ENCODE data around the gene SEC31A. TPM values are rescaled to one million over a fixed set of nuclear protein-coding genes. Genes with fewer than 3 reads are reported as not detected.
A peak's percentile ranks its signal among the peaks of the same experiment; 100 is the strongest.

The SEC31A gene
- total RNA-seq, 2 donors from 2014 or later, result 82.6 to 124 TPM

DNA sequence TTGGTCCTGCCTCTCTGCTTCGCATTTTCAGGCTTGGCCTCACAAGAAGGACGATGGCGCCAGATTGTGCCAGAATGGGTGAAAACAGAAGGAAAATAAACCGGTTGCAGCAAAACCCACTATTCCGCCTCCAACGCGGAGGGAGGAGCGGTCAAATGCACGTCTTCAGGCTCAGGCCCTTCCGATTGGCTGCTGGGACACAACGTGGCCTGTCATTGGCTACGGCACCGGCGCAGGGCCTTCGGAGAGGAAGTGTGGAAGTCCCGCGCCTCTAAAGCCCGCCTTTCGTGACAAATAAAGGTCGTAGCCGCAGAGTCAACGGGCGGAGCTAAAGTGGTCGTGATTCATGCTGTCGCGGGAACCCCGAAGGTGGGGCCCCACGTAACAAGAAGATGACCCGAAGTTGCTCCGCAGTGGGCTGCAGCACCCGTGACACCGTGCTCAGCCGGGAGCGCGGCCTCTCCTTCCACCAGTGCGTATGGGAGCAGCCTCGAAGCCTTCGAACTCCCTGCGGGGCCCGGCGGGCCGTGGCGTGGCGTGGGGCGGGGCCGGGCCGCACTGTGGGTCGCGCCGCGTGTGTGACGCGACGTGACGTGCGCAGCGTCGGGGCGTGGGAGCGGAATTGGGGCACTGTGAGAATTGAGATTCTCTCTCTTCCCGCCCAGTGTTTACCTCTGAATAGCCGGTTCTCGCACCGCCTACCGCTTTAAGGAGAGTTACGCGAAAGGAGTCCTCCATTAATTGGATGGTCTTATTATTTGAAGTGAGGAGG, 9.6 kb upstream of the SEC31A start, which contains the start of gene THAP9:
THAP9 (plus strand) TSS at position 325 of the 772 bp plus-strand sequence; CDS start at position 393, 68 bp downstream.
- no peaks in the 10 kb centered on the region for H3K36me3 Mint-ChIP-seq (ENCODE audit: low read depth)
- no peak within 1 kb of the TSS for H3K4me3 Mint-ChIP-seq
- no peaks in the 10 kb centered on the region for H3K27me3 Mint-ChIP-seq
- H3K4me1 Mint-ChIP-seq, result peaks cover 24% of the 10 kb centered on the region
- ATAC-seq (replicated peaks), result peak; percentile 92
- no peaks in the 10 kb centered on the region for H3K9me3 Mint-ChIP-seq
- no peak within 1 kb of the TSS for H3K27ac Mint-ChIP-seq

DNA sequence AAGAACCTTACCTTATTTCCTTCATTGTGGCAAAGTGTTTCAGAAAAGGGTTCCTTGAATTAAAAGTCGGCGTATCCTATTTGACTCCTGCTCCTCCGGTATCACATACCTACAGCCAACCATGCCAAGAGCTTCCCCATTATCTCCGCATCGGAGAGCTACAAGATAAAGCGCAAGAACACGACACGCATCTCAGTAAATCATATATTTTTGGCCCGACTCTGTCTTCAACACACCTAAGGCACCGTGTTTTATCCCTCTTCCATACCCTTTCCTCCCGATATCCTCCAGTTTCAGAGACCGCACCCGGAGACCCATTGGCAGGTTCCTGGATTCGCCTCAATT, 9.1 kb upstream of the SEC31A start:
- Mint-ChIP-seq H3K4me3 (no peak overlapping the region), H3K4me1 (peaks cover 20% of the 10 kb centered on the region), H3K27ac (no peak overlapping the region), H3K27me3 (no peaks in the 10 kb centered on the region), H3K9me3 (no peaks in the 10 kb centered on the region), H3K36me3 (ENCODE audit: low read depth) (no peaks in the 10 kb centered on the region)
- peak; percentile 7 for ATAC-seq (replicated peaks)

DNA sequence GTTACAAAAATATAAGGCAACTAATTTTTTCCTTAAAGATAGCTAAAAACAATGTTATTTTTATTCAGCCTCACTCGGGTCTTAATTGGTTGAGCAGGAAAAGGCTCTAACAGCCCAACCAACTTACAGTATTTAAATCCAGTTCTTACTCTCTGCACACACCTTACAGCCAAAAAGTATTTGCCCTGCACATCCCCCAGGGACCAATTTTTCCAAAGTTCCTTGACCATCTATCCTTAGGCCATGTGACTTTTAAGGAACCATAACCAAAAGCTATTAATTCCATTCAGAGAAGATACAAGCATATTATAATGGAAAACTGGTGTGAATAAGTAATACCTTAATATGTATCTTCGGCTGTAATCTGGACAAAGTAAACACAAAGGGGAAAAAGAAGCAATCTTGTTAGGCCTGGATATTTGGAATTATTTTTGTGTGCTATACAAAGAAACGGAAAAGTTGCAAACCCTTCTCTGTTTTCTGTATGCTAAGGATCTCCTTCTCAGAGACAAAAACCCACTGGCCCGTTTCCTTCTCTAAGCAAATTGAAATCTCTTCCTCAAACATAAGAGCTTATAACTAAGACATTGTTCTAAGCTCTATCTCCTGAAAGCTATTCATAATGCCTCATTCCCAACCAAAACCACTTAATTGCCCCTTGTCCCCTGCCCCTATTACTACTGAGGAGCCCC, 8.6 kb upstream of the SEC31A start:
- ATAC-seq (replicated peaks), result no peak
- Mint-ChIP-seq H3K36me3 (ENCODE audit: low read depth) (no peaks in the 10 kb centered on the region), H3K4me3 (no peak overlapping the region), H3K27ac (no peak overlapping the region), H3K27me3 (no peaks in the 10 kb centered on the region), H3K9me3 (no peaks in the 10 kb centered on the region), H3K4me1 (peaks cover 20% of the 10 kb centered on the region)

DNA sequence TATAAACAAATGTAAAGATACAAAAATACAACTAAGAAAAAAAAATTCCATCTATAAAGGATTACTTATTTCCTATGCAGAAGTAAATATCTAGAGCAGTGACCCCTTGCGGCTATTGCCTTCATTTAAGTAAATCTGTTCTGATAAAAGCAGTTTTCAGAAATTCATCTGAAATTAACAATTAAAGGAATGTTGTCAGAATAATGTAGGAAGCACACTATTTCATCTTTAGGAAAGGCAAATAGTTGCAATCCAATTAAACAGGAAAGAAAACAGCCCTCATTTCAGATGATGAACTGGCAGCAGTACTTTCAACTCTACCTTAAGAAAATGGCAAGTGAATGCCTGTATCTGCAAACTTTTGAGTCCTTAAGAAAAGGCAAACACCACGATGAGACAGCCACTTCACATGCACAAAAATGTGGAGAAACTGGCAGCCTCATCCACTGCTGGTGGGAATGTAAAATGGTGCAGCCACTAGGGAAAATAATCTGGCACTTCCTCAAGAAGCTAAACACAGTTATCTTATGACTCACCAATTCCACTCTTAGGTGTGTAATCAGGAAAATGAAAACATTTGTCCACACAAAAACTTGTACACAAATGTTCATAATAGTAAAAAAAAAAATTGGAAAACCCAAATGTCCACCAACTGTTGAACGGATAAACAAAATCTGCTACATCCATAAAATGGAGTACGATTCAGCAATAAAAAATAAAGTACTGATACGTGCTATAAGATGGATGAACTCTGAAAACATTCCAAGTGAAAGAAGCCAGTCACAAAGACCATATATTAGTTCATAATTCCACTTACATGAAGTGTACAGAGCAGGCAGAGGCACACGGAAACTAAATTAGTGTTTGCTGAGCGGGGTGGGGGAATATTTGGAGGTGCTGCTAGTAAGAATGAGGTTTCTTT, 7.6 kb upstream of the SEC31A start:
- no peak for ATAC-seq (replicated peaks)
- no peaks in the 10 kb centered on the region for H3K9me3 Mint-ChIP-seq
- H3K27me3 Mint-ChIP-seq, result no peaks in the 10 kb centered on the region
- peaks cover 17% of the 10 kb centered on the region for H3K4me1 Mint-ChIP-seq
- no peak overlapping the region for H3K27ac Mint-ChIP-seq
- H3K4me3 Mint-ChIP-seq, result no peak overlapping the region
- H3K36me3 Mint-ChIP-seq (ENCODE audit: low read depth), result no peaks in the 10 kb centered on the region

DNA sequence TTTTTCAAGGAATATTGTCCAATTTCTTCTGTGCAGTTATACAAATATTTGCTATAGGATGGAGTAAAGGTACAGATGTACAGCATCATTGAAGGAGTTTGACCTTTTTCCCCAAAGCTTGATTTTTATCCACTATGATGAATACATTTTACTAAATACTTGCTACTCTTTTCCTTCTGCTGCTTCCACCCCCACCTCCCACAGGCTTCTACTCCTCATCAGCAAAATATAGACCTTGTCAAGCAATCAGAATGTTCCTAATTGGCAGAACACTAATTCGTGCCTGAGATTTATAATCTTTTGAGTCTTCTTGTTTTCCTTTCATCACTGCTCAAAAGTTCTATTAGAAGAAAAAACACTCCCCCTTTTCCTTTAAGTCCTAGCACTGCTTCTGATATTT, 5.8 kb upstream of the SEC31A start:
- H3K4me1 Mint-ChIP-seq, result peaks cover 16% of the 10 kb centered on the region
- peaks cover 6% of the 10 kb centered on the region for H3K36me3 Mint-ChIP-seq (ENCODE audit: low read depth)
- no peaks in the 10 kb centered on the region for H3K27me3 Mint-ChIP-seq
- H3K4me3 Mint-ChIP-seq, result peak overlapping the region; percentile 5
- no peak for ATAC-seq (replicated peaks)
- H3K9me3 Mint-ChIP-seq, result no peaks in the 10 kb centered on the region
- no peak overlapping the region for H3K27ac Mint-ChIP-seq

DNA sequence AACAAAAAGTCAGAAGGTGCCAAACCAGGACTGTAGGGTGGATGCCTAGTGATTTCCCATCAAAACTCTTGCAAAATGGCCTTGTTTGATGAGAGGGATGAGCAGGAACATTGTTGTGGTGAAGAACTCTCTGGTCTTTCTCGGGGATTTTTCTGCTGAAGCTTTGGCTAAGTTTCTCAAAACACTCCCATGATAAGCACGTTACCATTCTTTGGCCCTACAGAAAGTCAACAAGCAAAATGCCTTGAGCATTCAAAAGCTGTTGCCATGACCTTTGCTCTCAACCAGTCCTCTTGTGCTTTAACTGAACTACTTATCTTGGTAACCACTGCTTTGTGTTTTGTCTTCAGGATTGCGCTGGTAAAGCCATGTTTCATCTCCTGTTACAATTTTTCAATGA, 3.0 kb upstream of the SEC31A start:
- no peak overlapping the region for H3K4me3 Mint-ChIP-seq
- peaks cover 20% of the 10 kb centered on the region for H3K4me1 Mint-ChIP-seq
- no peak for ATAC-seq (replicated peaks)
- H3K9me3 Mint-ChIP-seq, result no peaks in the 10 kb centered on the region
- no peaks in the 10 kb centered on the region for H3K27me3 Mint-ChIP-seq
- peaks cover 20% of the 10 kb centered on the region for H3K36me3 Mint-ChIP-seq (ENCODE audit: low read depth)
- H3K27ac Mint-ChIP-seq, result no peak overlapping the region

DNA sequence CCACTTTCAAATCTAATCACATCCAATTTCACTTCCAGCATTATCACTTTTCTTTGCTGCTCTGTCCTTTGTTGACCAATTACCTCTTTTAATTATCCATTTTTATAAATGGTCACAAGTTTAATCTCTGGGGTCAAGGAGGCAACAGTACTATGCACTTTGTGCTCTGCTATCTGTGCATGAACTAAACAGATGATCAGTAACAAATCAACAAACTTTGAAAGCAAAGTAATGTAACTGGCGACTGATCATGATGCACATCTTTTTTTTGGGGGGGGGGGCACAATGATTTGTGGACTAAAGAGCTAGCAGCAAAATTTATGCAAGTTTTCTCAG, 1.5 kb upstream of the SEC31A start:
- H3K9me3 Mint-ChIP-seq, result no peaks in the 10 kb centered on the region
- peak overlapping the region; percentile 95 for H3K4me3 Mint-ChIP-seq
- H3K4me1 Mint-ChIP-seq, result peaks cover 12% of the 10 kb centered on the region
- no peak for ATAC-seq (replicated peaks)
- H3K27me3 Mint-ChIP-seq, result no peaks in the 10 kb centered on the region
- peak overlapping the region; percentile 94 for H3K27ac Mint-ChIP-seq
- H3K36me3 Mint-ChIP-seq (ENCODE audit: low read depth), result peaks cover 20% of the 10 kb centered on the region

DNA sequence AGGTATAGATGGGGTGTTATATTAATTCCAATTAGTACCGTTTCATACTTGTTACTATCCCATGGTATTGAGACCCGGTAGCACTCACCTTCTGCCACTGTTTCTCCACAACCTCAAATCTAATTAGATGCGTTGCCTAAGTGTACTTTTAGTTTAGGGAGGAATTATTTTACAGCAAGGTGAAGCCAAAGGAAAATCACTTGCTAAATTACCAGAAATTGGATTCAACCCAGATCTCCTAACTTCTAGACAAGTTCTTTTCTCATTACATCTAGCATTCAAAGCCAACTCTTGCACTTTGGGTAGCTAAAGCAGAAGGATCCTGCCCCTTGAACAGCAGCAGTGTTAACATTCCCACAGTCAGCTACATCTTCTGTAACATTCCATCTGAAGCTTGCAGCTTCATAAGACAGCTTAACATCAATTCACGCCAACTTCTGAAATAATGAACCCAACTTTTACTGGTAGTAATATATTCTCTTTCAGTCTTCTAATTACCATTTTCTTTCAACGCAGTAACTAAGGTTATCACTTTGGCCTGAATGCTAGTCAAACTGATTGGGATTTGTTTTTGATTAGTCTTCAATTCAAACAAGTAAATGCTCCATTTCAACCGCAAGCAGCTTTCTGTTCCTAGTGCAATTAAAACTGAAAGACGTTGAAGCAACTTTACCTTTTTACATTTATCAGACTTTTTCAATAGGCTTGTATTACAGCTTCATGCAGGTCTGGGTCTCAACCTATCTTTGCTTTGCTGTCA, 934 bp upstream of the SEC31A start:
- Mint-ChIP-seq H3K4me3 (peak overlapping the region; percentile 95), H3K36me3 (ENCODE audit: low read depth) (peaks cover 20% of the 10 kb centered on the region), H3K27ac (peak overlapping the region; percentile 94), H3K4me1 (peaks cover 9% of the 10 kb centered on the region), H3K9me3 (no peaks in the 10 kb centered on the region), H3K27me3 (no peaks in the 10 kb centered on the region)
- ATAC-seq (replicated peaks), result no peak

DNA sequence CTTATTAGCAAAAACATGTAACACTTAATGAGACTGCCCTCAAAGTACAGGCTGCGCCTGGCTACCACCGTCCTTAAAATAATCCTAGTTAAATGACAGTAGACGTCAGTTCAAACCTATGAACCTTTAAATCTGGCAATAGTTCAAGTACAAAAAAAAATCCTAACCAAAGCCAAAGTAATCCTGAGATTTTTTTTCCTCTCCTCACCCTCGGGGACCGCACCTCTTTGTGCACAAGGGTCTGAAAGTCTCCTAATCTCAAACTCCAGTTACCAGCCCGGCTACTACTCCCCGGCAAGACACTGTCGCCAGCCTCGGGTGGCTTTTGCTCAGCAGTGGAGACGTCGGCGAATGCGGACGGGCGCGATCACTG, 439 bp downstream of the SEC31A start:
- peak; percentile 2 for ATAC-seq (replicated peaks)
- peaks cover 17% of the 10 kb centered on the region for H3K4me1 Mint-ChIP-seq
- H3K27me3 Mint-ChIP-seq, result no peaks in the 10 kb centered on the region
- peaks cover 32% of the 10 kb centered on the region for H3K36me3 Mint-ChIP-seq (ENCODE audit: low read depth)
- H3K4me3 Mint-ChIP-seq, result peak overlapping the region; percentile 95
- H3K9me3 Mint-ChIP-seq, result no peaks in the 10 kb centered on the region
- H3K27ac Mint-ChIP-seq, result peak overlapping the region; percentile 94

DNA sequence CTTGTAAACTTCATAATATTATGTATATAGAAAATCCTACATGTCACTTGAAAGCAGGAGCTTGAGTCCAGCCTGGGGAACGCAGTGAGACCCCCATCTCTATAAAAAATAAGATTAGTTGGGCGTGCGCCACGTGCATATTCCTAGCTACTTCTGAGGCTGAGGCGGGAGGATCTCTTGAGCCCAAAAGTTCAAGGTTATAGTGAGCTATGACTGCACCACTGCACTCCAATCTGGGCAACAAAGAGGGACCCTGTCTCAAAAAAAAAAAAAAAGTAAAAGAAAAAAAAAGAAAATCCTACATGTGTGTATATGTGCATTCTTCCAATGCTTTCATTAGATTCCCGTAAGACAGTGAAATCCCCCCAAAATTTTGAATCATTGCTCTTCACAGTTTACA, 1.7 kb downstream of the SEC31A start:
- peaks cover 19% of the 10 kb centered on the region for H3K4me1 Mint-ChIP-seq

DNA sequence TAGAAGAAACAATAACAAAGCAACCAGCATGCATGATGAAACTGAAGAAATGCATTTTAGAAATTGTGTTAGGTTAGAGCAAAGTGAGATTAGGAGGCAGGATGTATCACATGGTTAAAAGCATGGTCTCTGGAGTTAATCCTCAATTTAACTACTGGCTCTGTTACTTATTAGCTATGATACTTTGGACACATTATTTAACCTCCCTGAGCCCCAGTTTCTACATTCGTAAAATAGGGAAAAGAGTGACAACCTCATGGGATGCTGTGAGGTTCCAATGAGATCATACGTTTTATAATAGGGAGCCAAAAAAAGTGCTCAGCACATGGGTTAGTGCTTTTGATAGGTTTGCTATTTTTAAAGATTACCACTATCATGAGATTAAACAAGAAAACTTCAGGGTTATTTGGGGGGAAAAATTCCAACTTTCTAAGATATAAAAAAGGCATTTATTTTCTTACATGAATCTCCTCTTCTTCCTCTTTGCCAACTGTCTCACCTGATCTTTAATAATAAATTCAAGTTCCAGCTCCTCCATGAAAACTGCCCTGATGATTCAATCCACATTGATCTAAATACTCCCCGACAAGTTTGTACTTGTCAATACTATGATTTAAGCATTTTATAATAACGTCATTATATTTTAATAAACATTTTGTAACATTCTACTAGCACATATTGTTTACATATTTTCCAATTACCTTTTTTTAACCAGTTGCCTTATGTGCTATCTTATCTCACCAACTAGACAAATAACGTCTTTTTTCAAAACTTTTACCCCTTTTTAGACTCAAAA, 4.6 kb downstream of the SEC31A start:
- Mint-ChIP-seq H3K4me3 (no peak overlapping the region), H3K27ac (no peak overlapping the region), H3K4me1 (peaks cover 20% of the 10 kb centered on the region), H3K36me3 (ENCODE audit: low read depth) (peaks cover 52% of the 10 kb centered on the region), H3K27me3 (no peaks in the 10 kb centered on the region), H3K9me3 (no peaks in the 10 kb centered on the region)
- ATAC-seq (replicated peaks), result no peak

More for the DNA sequence above, 1.7 kb downstream of the SEC31A start:
- Mint-ChIP-seq H3K36me3 (ENCODE audit: low read depth) (peaks cover 42% of the 10 kb centered on the region), H3K9me3 (no peaks in the 10 kb centered on the region), H3K27me3 (no peaks in the 10 kb centered on the region), H3K27ac (peak overlapping the region; percentile 94), H3K4me3 (peak overlapping the region; percentile 95)
- ATAC-seq (replicated peaks), result no peak

DNA sequence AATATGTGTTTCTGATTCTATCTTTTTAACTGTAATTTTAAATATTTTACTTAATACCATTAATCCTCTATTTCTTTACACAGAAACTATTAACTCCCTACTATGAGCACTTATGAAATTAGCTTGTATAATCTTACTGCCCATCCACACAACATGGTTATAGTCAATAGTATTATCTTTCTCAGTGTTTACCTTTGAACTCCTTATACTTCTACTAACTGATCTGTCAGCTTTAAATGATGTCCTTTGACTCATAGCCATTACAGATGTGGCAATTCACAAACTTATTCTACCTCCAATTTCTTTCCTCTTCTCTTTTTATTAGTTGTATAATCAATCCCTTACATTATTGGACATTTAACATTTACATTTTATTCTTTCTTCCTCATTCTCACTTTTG, 5.5 kb downstream of the SEC31A start:
- Mint-ChIP-seq H3K4me3 (no peak overlapping the region), H3K27me3 (no peaks in the 10 kb centered on the region), H3K9me3 (no peaks in the 10 kb centered on the region), H3K27ac (no peak overlapping the region), H3K4me1 (peaks cover 20% of the 10 kb centered on the region), H3K36me3 (ENCODE audit: low read depth) (peaks cover 58% of the 10 kb centered on the region)
- ATAC-seq (replicated peaks), result no peak

DNA sequence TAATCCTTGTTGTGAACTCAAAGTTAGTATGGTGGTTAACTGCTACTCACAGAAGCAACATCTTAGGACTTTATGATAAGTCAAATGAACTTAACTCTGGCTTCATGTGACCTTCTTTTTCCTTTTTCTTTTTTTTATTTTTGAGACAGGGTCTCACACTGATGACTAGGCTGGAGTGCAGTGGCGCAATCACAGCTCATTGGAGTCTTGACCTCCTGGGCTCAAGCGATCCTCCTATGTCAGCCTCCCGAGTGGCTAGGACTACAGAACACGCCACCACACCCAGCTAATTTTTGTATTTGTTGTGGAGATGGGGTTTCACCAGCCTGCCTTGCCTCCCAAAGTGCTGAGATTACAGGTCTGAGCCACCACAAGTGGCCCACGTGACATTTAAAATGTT, 22.4 kb downstream of the SEC31A start:
- H3K36me3 Mint-ChIP-seq (ENCODE audit: low read depth), result peaks cover 98% of the 10 kb centered on the region
- H3K27me3 Mint-ChIP-seq, result no peaks in the 10 kb centered on the region
- no peaks in the 10 kb centered on the region for H3K9me3 Mint-ChIP-seq
- peaks cover 13% of the 10 kb centered on the region for H3K4me1 Mint-ChIP-seq
- H3K4me3 Mint-ChIP-seq, result no peak overlapping the region
- ATAC-seq (replicated peaks), result no peak
- H3K27ac Mint-ChIP-seq, result no peak overlapping the region

Measured in activated T-helper 17 cell treated with anti-CD3 and anti-CD28 coated beads, Interleukin-2, amount 50 U/mL, for 72 hours (primary cell).